Erythroblast (primary cell): ENCODE results near the gene HOXB4.

Source experiments
- GATA1 ChIP-seq: IDR thresholded peaks from 2 replicates; pipeline ENCODE4 v1.6.1; 2011; ENCODE audit warnings: low read depth, mild to moderate bottlenecking, control low read depth, low read length, moderate library complexity
- POLR2A ChIP-seq: IDR thresholded peaks from 2 replicates; pipeline ENCODE4 v1.6.1; 2011; ENCODE audit warnings: mild to moderate bottlenecking, low read length

GRCh38 chr17:48543107-48543853 lies 34.9 kb downstream of the HOXB4 start:
- TF ChIP-seq POLR2A (peak; percentile 65), GATA1 (no peak)
